ENCODE measurements around the gene CD58.

Gene CD58

GRCh38 chr1:116465845-116466685 lies 104.8 kb downstream of the CD58 start:
- no peak for DNase-seq

DNA sequence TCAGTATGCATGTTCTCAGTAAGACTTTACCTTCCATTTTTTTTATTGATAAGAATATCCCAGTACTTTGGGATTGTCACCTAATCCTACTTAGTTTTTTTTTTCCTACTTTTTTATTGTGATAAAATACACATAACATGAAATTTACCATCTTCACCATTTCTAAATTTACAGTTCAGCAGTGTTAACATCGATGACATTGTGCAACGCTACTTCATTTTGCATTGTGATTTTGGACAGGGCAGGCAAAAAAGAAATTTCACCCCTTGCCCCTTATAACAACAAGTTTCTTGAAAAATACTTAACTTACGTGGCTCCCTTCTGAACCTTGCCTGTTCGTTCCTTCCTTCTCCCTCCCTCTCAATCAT lies 105.4 kb downstream of the CD58 start:
- no peak for DNase-seq
